PC-3 (cell line): ENCODE measurements around the gene TMEM239. TPM values are rescaled to one million over a fixed set of nuclear protein-coding genes. Genes with fewer than 3 reads are reported as not detected.

Source experiments
- ATAC-seq: fragments of 200-7000 bp; cut with Tn5 transposase; 2 replicates; pipeline ENCODE4 v1.9.1; 2020; ENCODE audit warnings: mild to moderate bottlenecking, moderate library complexity
- Bru-seq: library from RNA; stranded (reverse); fragments of 400-500 nt; gene quantifications from one replicate; lab custom pipeline; 2021; lab: Mats Ljungman, UMichigan
- BruChase-seq, 2 experiments: library from RNA; stranded (reverse); fragments of 400-500 nt; gene quantifications; one replicate each; lab custom pipeline; 2021; lab: Mats Ljungman, UMichigan
- BruUV-seq: library from RNA; stranded (reverse); fragments of 400-500 nt; replicated peaks from 2 replicates; lab custom pipeline; 2021; lab: Mats Ljungman, UMichigan
- CTCF ChIA-PET: fragments of 300-600 bp; sonication (Branson Sonifier 250); formaldehyde crosslinking; loops from one replicate; lab custom pipeline; 2022; ENCODE audit warnings: antibody characterized with exemption; lab: Charles Lee
- POLR2A ChIA-PET: fragments of 300-600 bp; sonication (Branson Sonifier 250); formaldehyde crosslinking; loops from one replicate; lab custom pipeline; 2022; ENCODE audit warnings: antibody characterized with exemption; ENCODE audit not compliant: unreplicated experiment; lab: Charles Lee
- DNase-seq: peaks from one replicate; pipeline ENCODE4 v3.0.0-alpha.2; 2015
- H2AFZ ChIP-seq: fragments of 300-600 bp; sonication (generic); 2 replicates; pipeline ENCODE4 v1.6.0; 2016; ENCODE audit warnings: antibody characterized with exemption, low read length
- H3F3A ChIP-seq: fragments of 300-600 bp; sonication (generic); one replicate; pipeline ENCODE4 v1.6.0; 2017; ENCODE audit warnings: antibody characterized with exemption, low read length, control low read depth, mild to moderate bottlenecking; ENCODE audit not compliant: unreplicated experiment
- H3K27ac ChIP-seq: fragments of 300-600 bp; sonication (generic); 2 replicates; pipeline ENCODE4 v1.5.1; 2016; ENCODE audit warnings: mild to moderate bottlenecking, low read length
- H3K27me3 ChIP-seq: fragments of 300-600 bp; sonication (generic); 2 replicates; pipeline ENCODE4 v1.6.1; 2016; ENCODE audit warnings: low read length, mixed read lengths
- H3K36me3 ChIP-seq: fragments of 300-600 bp; sonication (generic); 2 replicates; pipeline ENCODE4 v1.6.1; 2016; ENCODE audit warnings: low read depth, mixed run types, low read length, mixed read lengths
- H3K4me1 ChIP-seq: fragments of 300-600 bp; sonication (generic); 2 replicates; pipeline ENCODE4 v1.5.1; 2016; ENCODE audit warnings: low read length; ENCODE audit not compliant: insufficient read depth
- H3K4me2 ChIP-seq: fragments of 300-600 bp; sonication (generic); 2 replicates; pipeline ENCODE4 v1.6.0; 2016; ENCODE audit warnings: low read length
- H3K4me3 ChIP-seq: fragments of 300-600 bp; sonication (generic); 2 replicates; pipeline ENCODE4 v1.5.1; 2016; ENCODE audit warnings: mild to moderate bottlenecking, low read length, mixed read lengths
- H3K79me2 ChIP-seq: fragments of 300-600 bp; sonication (generic); 2 replicates; pipeline ENCODE4 v1.6.1; 2017; ENCODE audit warnings: low read length, mixed read lengths
- H3K9ac ChIP-seq: fragments of 300-600 bp; sonication (generic); 2 replicates; pipeline ENCODE4 v1.6.0; 2016; ENCODE audit warnings: mild to moderate bottlenecking, low read length
- H3K9me2 ChIP-seq: fragments of 300-600 bp; sonication (generic); replicated peaks from 2 replicates; pipeline ENCODE4 v1.6.1; 2016; ENCODE audit warnings: mixed run types, low read length, mixed read lengths
- H3K9me3 ChIP-seq: fragments of 300-600 bp; sonication (generic); 2 replicates; pipeline ENCODE4 v1.6.1; 2016; ENCODE audit warnings: low read length, mixed read lengths
- H4K20me1 ChIP-seq: fragments of 300-600 bp; sonication (generic); 2 replicates; pipeline ENCODE4 v1.6.1; 2016; ENCODE audit warnings: low read length, mixed read lengths
- EZH2 ChIP-seq: fragments of 300-600 bp; sonication (generic); IDR thresholded peaks from one replicate; pipeline ENCODE4 v1.6.1; 2017; ENCODE audit warnings: antibody characterized with exemption, mild to moderate bottlenecking, low read length; ENCODE audit not compliant: unreplicated experiment
- EZH2phosphoT487 ChIP-seq: fragments of 300-600 bp; sonication (generic); IDR thresholded peaks from 2 replicates; pipeline ENCODE4 v1.6.1; 2018; ENCODE audit warnings: mild to moderate bottlenecking, antibody characterized with exemption, low read length, borderline replicate concordance
- intact Hi-C: fragments of 100-400 bp; cut with micrococcal nuclease; formaldehyde crosslinking; loops from 2 replicates; pipeline ENCODE4 v1.9.0; 2023
- long read RNA-seq: library from polyadenylated mRNA; unstranded; transcript quantifications from one replicate; pipeline ENCODE4 v2.0.0, GENCODE V29; 2021; ENCODE audit not compliant: unreplicated experiment
- total RNA-seq: library from RNA; depleted of rRNA; stranded (reverse); fragments of >200 nt; gene quantifications from 2 replicates; pipeline ENCODE4 v1.2.3, GENCODE V29; 2014; rRNA removed
- TF ChIP-seq, protein P1 (sequence below): fragments of 300-600 bp; sonication (generic); conservative IDR thresholded peaks from 2 replicates; pipeline ENCODE4 v1.5.1; 2017; ENCODE audit warnings: antibody characterized with exemption, low read depth, mild to moderate bottlenecking, low read length

The TMEM239 gene
- total RNA-seq (0.04 TPM in 1 of 2 replicates, not detected in the other), Bru-seq, nascent RNA (not detected), BruChase-seq, experiment 1, labeled RNA remaining after a 6-hour chase (not detected), BruChase-seq, experiment 2, labeled RNA remaining after a 2-hour chase (percentile 15 among the genes with signal in this experiment)
- long read RNA-seq = 0 reads

DNA sequence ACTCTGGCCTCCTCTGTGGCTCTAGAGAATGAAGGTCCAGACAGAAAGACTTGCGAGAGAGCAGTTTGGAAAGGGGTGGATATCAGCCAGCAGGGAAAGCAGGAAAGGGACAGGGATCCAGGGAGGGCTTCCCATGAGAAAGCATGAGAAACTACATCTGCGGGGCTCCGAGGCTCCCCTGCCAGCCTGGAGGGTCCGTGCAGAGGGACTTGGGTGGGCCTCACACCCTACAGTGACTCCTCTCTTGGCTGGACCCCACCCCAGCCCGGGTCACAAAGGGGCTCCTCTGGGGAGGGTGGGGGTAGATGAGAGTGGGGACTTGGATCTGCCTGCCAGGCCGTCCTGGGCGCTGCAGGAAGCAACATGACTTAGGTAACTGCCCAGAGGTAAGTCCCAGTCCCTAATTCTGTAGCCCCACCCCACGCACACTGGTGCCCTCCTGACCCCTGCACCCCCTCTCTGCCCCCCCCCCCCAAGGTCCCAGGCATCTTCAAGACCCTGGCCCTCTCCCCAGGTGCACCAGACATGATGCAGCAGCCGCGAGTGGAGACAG is at the start of gene TMEM239:
Gene TMEM239, plus strand, starts transcription at position 335 of the 553 bp plus-strand sequence. Its CDS starts 191 bp downstream, at position 526.
- TF ChIP-seq EZH2phosphoT487 (no peak), EZH2 (no peak)
- TF ChIP-seq, protein P1, sequence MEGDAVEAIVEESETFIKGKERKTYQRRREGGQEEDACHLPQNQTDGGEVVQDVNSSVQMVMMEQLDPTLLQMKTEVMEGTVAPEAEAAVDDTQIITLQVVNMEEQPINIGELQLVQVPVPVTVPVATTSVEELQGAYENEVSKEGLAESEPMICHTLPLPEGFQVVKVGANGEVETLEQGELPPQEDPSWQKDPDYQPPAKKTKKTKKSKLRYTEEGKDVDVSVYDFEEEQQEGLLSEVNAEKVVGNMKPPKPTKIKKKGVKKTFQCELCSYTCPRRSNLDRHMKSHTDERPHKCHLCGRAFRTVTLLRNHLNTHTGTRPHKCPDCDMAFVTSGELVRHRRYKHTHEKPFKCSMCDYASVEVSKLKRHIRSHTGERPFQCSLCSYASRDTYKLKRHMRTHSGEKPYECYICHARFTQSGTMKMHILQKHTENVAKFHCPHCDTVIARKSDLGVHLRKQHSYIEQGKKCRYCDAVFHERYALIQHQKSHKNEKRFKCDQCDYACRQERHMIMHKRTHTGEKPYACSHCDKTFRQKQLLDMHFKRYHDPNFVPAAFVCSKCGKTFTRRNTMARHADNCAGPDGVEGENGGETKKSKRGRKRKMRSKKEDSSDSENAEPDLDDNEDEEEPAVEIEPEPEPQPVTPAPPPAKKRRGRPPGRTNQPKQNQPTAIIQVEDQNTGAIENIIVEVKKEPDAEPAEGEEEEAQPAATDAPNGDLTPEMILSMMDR = no peak
- BruUV-seq = no TSS peak

DNA sequence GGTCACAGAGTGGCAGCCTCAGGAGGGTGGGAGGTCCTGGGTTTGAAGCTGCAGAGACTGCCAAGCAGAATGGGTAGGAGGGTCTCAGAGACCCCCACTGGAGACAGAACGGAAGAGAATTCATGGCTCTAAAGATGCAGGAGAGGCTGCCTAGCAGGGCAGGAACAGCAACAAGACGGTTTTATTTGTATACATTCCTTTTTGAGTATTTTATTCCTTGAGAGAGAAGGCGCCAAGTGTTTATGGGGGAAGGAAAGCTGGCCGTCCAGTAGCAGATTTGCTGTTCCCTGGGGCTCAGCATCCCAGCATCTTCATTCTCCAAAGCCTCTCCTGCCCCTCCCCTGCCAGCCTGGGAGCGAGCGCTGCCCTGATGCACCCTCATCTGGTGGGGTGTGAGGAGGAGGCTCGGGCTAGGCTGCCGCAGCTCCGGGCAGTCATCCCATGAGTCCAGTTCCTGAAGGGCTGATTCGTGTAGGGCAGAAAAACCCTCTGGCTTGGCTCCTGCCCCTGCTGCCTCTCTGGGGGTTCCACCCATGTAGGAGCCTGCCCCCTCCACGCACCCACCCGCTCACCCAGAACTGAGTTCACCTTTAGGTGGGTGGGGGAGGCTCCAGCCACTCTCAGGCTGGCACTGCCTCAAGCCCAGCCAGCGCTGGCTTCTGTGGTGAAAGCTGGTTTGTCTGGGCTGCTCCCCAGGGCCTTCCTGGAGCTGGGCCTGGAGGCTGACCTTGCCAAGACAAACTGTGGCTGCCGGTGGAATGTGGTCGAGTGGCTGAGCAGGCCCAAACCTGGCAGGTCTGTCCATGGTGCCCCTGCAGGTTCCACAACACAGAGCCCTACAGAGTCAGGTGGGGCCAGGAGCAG is 48.2 kb upstream of the TMEM239 start:
- BruUV-seq = no TSS peak

More for the DNA sequence above, at the start of gene TMEM239:
- Histone ChIP-seq H3F3A (no peaks in the 10 kb centered on the region), H3K4me1 (peaks cover 19% of the 10 kb centered on the region), H3K4me2 (peak within 1 kb of the TSS; percentile 75; the same call in 1 of the 2 replicates), H3K27me3 (no peaks in the 10 kb centered on the region), H3K79me2 (no peaks in the 10 kb centered on the region), H3K27ac (peak within 1 kb of the TSS; percentile 70), H2AFZ (no peak within 1 kb of the TSS), H4K20me1 (no peaks in the 10 kb centered on the region), H3K36me3 (no peaks in the 10 kb centered on the region), H3K4me3 (no peak within 1 kb of the TSS), H3K9me3 (no peaks in the 10 kb centered on the region), H3K9ac (peak within 1 kb of the TSS; percentile 26; the same call in 1 of the 2 replicates), H3K9me2 (no peaks in the 10 kb centered on the region)
- no peak for DNase-seq
- ChIA-PET POLR2A (no interaction called here), CTCF (no interaction called here)
- no peak for ATAC-seq
- intact Hi-C loops = no loop called here

More for the DNA sequence above, 48.2 kb upstream of the TMEM239 start:
- no peaks in the 10 kb centered on the region for H4K20me1 ChIP-seq
- TF ChIP-seq EZH2 (no peak), EZH2phosphoT487 (no peak)
- TF ChIP-seq, protein P1 = no peak
- H3K4me3 ChIP-seq = peak overlapping the region; percentile 39
- no peaks in the 10 kb centered on the region for H3F3A ChIP-seq
- H3K4me1 ChIP-seq = peaks cover 23% of the 10 kb centered on the region
- H3K9me3 ChIP-seq = no peaks in the 10 kb centered on the region
- intact Hi-C loops = no loop called here
- H2AFZ ChIP-seq = peak overlapping the region; percentile 67
- H3K79me2 ChIP-seq = no peaks in the 10 kb centered on the region
- peak; percentile 97 for ATAC-seq
- H3K36me3 ChIP-seq = no peaks in the 10 kb centered on the region
- H3K9me2 ChIP-seq = no peaks in the 10 kb centered on the region
- DNase-seq = peak; percentile 94
- H3K4me2 ChIP-seq = peak overlapping the region; percentile 79
- ChIA-PET POLR2A (interaction anchor here (0.6 kb wide), 1 partner anchor 149 kb away, joined by 4 read pairs; no protein-coding TSS in a partner anchor), CTCF (interaction anchor here (1.4 kb wide), 1 partner anchor 84 kb away, joined by 6 read pairs; no protein-coding TSS in a partner anchor)
- H3K27ac ChIP-seq = no peak overlapping the region
- no peaks in the 10 kb centered on the region for H3K27me3 ChIP-seq
- H3K9ac ChIP-seq = no peak overlapping the region
